HG02943 (cell line): ENCODE results near the gene R3HDM1.
"Not testable (repeated sequence)": the region's sequence is repeated elsewhere in the genome, so short reads cannot be mapped to it uniquely, and the experiment has no call there.

Source experiments
- ATAC-seq: cut with Tn5 transposase; IDR thresholded peaks from one replicate; pipeline ENCODE4 v1.9.1; 2021; ENCODE audit warnings: mild to moderate bottlenecking, low read depth, moderate library complexity; ENCODE audit not compliant: unreplicated experiment

R3HDM1 gene

GRCh38 chr2:135531231-135532197 is at the start of gene R3HDM1:
Gene R3HDM1 (plus strand): TSS chr2:135531484. CDS start chr2:135604846, 73,362 bp downstream.
- peak; percentile 79 for ATAC-seq

GRCh38 chr2:135485441-135485840 is 45.8 kb upstream of the R3HDM1 start:
- ATAC-seq: no peak

GRCh38 chr2:135490376-135490775 is 40.9 kb upstream of the R3HDM1 start:
- ATAC-seq: no peak

- no peak for ATAC-seq
Measured at GRCh38 chr2:135494503-135494902, 36.8 kb upstream of the R3HDM1 start.

- no peak for ATAC-seq
Measured at GRCh38 chr2:135494917-135495316, 36.4 kb upstream of the R3HDM1 start.

GRCh38 chr2:135498588-135498987 is 32.7 kb upstream of the R3HDM1 start:
- not testable (repeated sequence) for ATAC-seq

- no peak for ATAC-seq
Measured at GRCh38 chr2:135504811-135505210, 26.5 kb upstream of the R3HDM1 start.

GRCh38 chr2:135510577-135510976 is 20.7 kb upstream of the R3HDM1 start:
- ATAC-seq: no peak

GRCh38 chr2:135512099-135512498 is 19.2 kb upstream of the R3HDM1 start:
- no peak for ATAC-seq

GRCh38 chr2:135525786-135526185 is 5.5 kb upstream of the R3HDM1 start:
- no peak for ATAC-seq

GRCh38 chr2:135528006-135528405 is 3.3 kb upstream of the R3HDM1 start:
- ATAC-seq: no peak

- peak; percentile 72 for ATAC-seq
Measured at GRCh38 chr2:135530313-135531230, 712 bp upstream of the R3HDM1 start, which contains the start of gene ZRANB3. Gene ZRANB3 (minus strand): TSS chr2:135531218.

GRCh38 chr2:135532581-135532980 is 1.3 kb downstream of the R3HDM1 start:
- ATAC-seq: no peak

GRCh38 chr2:135533545-135533944 is 2.3 kb downstream of the R3HDM1 start:
- not testable (repeated sequence) for ATAC-seq

- no peak for ATAC-seq
Measured at GRCh38 chr2:135546436-135546835, 15.2 kb downstream of the R3HDM1 start.

- no peak for ATAC-seq
Measured at GRCh38 chr2:135547311-135547710, 16.0 kb downstream of the R3HDM1 start.

GRCh38 chr2:135551356-135551755 is 20.1 kb downstream of the R3HDM1 start:
- ATAC-seq: no peak

GRCh38 chr2:135552887-135553286 is 21.6 kb downstream of the R3HDM1 start:
- no peak for ATAC-seq

GRCh38 chr2:135555311-135555710 is 24.0 kb downstream of the R3HDM1 start:
- no peak for ATAC-seq

- no peak for ATAC-seq
Measured at GRCh38 chr2:135557530-135557929, 26.2 kb downstream of the R3HDM1 start.

GRCh38 chr2:135561925-135562324 is 30.6 kb downstream of the R3HDM1 start:
- no peak for ATAC-seq
